Measurements from ENCODE around the gene ASXL2. TPM values are rescaled to one million over a fixed set of nuclear protein-coding genes. Genes with fewer than 3 reads are reported as not detected.

Gene ASXL2
- total RNA-seq = 10 to 100 TPM; 16.8 to 17.1 TPM

- H3K4me1 ChIP-seq = peaks cover 0 to 13% of the 10 kb centered on the region in 2 donors
- peak within 1 kb of the TSS; percentile 89 to 95 for H3K27ac ChIP-seq
- DNase-seq (ENCODE audit: low spot score) = peak; percentile 94
- H3K4me3 ChIP-seq = peak within 1 kb of the TSS; percentile 69 to 97
- H3K36me3 ChIP-seq = no peaks in the 10 kb centered on the region
- H3K27me3 ChIP-seq = no peaks in the 10 kb centered on the region
- peak in 1 of 2 donors; percentile 31 for TF ChIP-seq CTCF (IDR thresholded peaks at IDR 0.05)
- no peaks in the 10 kb centered on the region for H3K9me3 ChIP-seq
Measured at GRCh38 chr2:25878361-25879132, at the start of gene ASXL2. TSS of gene ASXL2 (minus strand) at chr2:25878487. CDS start at chr2:25878222, 265 bp downstream.

DNA sequence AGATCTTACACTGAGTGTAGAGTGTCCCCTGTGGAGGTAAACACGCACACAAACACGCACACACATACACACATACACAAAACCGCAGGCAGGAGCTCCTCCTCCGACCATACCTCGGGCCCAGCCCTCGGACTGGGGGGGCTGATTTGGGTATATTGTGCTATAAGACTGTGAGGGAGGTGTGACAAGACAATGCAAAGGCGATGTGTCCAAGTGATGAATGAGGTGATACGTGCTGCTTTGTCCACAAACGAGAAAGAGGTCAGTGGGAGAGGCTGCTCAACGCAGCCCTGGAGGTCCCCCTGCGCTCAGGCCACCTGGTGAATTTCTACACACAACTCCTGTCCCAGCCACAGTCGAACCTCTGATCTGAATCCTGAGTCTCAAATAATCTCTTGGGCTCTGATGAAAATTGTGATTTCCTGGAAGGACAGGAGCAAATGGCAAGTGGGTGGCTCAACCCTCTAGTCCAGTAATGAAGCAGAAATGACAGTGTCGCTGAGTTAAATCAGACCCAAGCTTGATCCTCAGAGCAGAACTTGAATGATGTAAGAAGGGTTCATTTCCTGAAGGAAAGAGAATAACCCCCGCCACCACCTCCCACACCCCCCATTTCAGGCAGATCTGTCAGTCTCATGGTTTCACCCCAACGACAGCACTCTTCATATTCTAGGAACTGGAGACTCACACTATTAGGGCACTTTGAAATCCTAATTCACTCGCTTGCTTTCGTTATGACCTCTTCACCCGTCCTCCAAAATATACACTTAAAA lies 48.9 kb upstream of the ASXL2 start:
- TF ChIP-seq CTCF (IDR thresholded peaks at IDR 0.05) = no peak
- Histone ChIP-seq H3K36me3 (peaks cover 7% of the 10 kb centered on the region), H3K27ac (no peak overlapping the region), H3K9me3 (no peaks in the 10 kb centered on the region), H3K4me1 (no peaks in the 10 kb centered on the region), H3K27me3 (no peaks in the 10 kb centered on the region), H3K4me3 (no peak overlapping the region)
- DNase-seq (ENCODE audit: low spot score) = no peak

DNA sequence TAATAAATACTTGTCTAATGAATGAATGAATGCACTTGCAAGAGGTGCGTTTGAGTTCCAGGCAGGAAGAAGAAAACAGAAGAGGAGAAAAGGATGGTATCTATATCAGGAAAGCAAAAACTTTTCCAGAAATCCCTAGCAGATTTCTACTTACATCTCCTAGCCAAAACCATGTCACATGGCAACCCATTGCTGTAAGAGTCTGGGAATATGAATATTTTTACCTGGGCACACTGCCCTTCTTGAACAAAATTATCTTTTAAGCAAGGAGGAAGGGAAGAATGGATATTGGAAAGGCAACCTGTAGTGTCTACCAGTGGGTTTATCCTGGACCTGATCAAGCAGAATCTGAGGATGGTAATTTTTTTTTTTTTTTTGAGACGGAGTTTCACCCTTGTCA lies 44.2 kb upstream of the ASXL2 start:
- H3K27me3 ChIP-seq = no peaks in the 10 kb centered on the region
- no peaks in the 10 kb centered on the region for H3K4me1 ChIP-seq
- H3K9me3 ChIP-seq = no peaks in the 10 kb centered on the region
- H3K27ac ChIP-seq = no peak overlapping the region
- DNase-seq (ENCODE audit: low spot score) = no peak
- no peak for TF ChIP-seq CTCF (IDR thresholded peaks at IDR 0.05)
- no peaks in the 10 kb centered on the region for H3K36me3 ChIP-seq
- no peak overlapping the region for H3K4me3 ChIP-seq

- no peaks in the 10 kb centered on the region for H3K36me3 ChIP-seq
- no peak overlapping the region for H3K4me3 ChIP-seq
Measured at GRCh38 chr2:25920786-25921415, 42.6 kb upstream of the ASXL2 start.

GRCh38 chr2:25920336-25920735 lies 42.0 kb upstream of the ASXL2 start:
- Histone ChIP-seq H3K27ac (no peak overlapping the region), H3K9me3 (no peaks in the 10 kb centered on the region), H3K4me1 (no peaks in the 10 kb centered on the region), H3K4me3 (no peak overlapping the region), H3K27me3 (no peaks in the 10 kb centered on the region), H3K36me3 (no peaks in the 10 kb centered on the region)
- no peak for TF ChIP-seq CTCF (IDR thresholded peaks at IDR 0.05)
- DNase-seq (ENCODE audit: low spot score) = no peak

More at GRCh38 chr2:25920786-25921415, 42.6 kb upstream of the ASXL2 start:
- Histone ChIP-seq H3K27ac (no peak overlapping the region), H3K27me3 (no peaks in the 10 kb centered on the region), H3K9me3 (no peaks in the 10 kb centered on the region), H3K4me1 (no peaks in the 10 kb centered on the region)
- no peak for DNase-seq (ENCODE audit: low spot score)
- no peak for TF ChIP-seq CTCF (IDR thresholded peaks at IDR 0.05)
